A673 (cell line): ENCODE measurements around the gene GRP. TPM values are rescaled to one million over a fixed set of nuclear protein-coding genes. Genes with fewer than 3 reads are reported as not detected.

Experiments
- BruUV-seq: library from RNA; stranded (reverse); fragments of 400-500 nt; replicated peaks from 2 replicates; lab custom pipeline; 2021; lab: Mats Ljungman, UMichigan
- CTCF ChIA-PET: fragments of 300-600 bp; sonication (Branson Sonifier 250); formaldehyde crosslinking; loops from one replicate; lab custom pipeline; 2022; ENCODE audit warnings: antibody characterized with exemption; lab: Charles Lee
- POLR2A ChIA-PET: fragments of 300-600 bp; sonication (Branson Sonifier 250); formaldehyde crosslinking; loops from one replicate; lab custom pipeline; 2022; ENCODE audit warnings: antibody characterized with exemption; ENCODE audit not compliant: low non-redundant PET; lab: Charles Lee
- DNase-seq: peaks from one replicate; pipeline ENCODE4 v3.0.0-alpha.2; 2015; ENCODE audit warnings: low spot score
- H3K27ac ChIP-seq: fragments of 200-600 bp; sonication (generic); 2 replicates; pipeline ENCODE4 v1.5.1; 2016; ENCODE audit warnings: mixed run types, low read depth, mild to moderate bottlenecking, mixed read lengths, antibody characterized with exemption, low read length; ENCODE audit not compliant: poor library complexity, severe bottlenecking
- H3K27me3 ChIP-seq: fragments of 200-600 bp; sonication (generic); replicated peaks from 2 replicates; pipeline ENCODE4 v1.6.1; 2017; ENCODE audit warnings: mixed run types, low read depth, mild to moderate bottlenecking, mixed read lengths, antibody characterized with exemption, low read length; ENCODE audit not compliant: insufficient read depth, poor library complexity
- H3K36me3 ChIP-seq: fragments of 200-600 bp; sonication (generic); 2 replicates; pipeline ENCODE4 v1.6.1; 2016; ENCODE audit warnings: mixed run types, mild to moderate bottlenecking, mixed read lengths, antibody characterized with exemption, low read length; ENCODE audit not compliant: insufficient read depth, poor library complexity, severe bottlenecking
- H3K4me1 ChIP-seq: fragments of 200-600 bp; sonication (generic); 2 replicates; pipeline ENCODE4 v1.6.1; 2017; ENCODE audit warnings: mixed run types, mild to moderate bottlenecking, mixed read lengths, antibody characterized with exemption, low read length; ENCODE audit not compliant: insufficient read depth, poor library complexity, severe bottlenecking
- H3K4me3 ChIP-seq: fragments of 200-600 bp; sonication (generic); 2 replicates; pipeline ENCODE4 v1.5.1; 2016; ENCODE audit warnings: low read depth, mixed run types, mild to moderate bottlenecking, mixed read lengths, low read length; ENCODE audit not compliant: poor library complexity, severe bottlenecking
- H3K9me3 ChIP-seq: fragments of 200-600 bp; sonication (generic); 2 replicates; pipeline ENCODE4 v1.6.1; 2016; ENCODE audit warnings: mixed run types, low read depth, mild to moderate bottlenecking, mixed read lengths, antibody characterized with exemption, low read length; ENCODE audit not compliant: poor library complexity, severe bottlenecking
- EZH2 ChIP-seq: fragments of 200-600 bp; sonication (generic); IDR thresholded peaks from 2 replicates; pipeline ENCODE4 v1.6.1; 2017; ENCODE audit warnings: borderline replicate concordance, low read depth, mild to moderate bottlenecking, mixed read lengths, antibody characterized with exemption, low read length; ENCODE audit not compliant: poor library complexity, severe bottlenecking
- intact Hi-C: fragments of 100-400 bp; cut with micrococcal nuclease; formaldehyde crosslinking; loops from one replicate; pipeline ENCODE4 v1.10.0; 2022; ENCODE audit not compliant: unreplicated experiment
- total RNA-seq: library from RNA; stranded (reverse); gene quantifications from 2 replicates; pipeline ENCODE4 v1.2.3, GENCODE V29; 2021
- TF ChIP-seq, protein P1 (sequence below): fragments of 300-800, 200-600 bp; sonication (generic); conservative IDR thresholded peaks from 2 replicates; pipeline ENCODE4 v1.5.1; 2017; ENCODE audit warnings: low read depth, mild to moderate bottlenecking, antibody characterized with exemption, low read length, moderate library complexity, mixed read lengths

Gene GRP
- total RNA-seq, 1 experiment from 2014 or later: 346 TPM

DNA sequence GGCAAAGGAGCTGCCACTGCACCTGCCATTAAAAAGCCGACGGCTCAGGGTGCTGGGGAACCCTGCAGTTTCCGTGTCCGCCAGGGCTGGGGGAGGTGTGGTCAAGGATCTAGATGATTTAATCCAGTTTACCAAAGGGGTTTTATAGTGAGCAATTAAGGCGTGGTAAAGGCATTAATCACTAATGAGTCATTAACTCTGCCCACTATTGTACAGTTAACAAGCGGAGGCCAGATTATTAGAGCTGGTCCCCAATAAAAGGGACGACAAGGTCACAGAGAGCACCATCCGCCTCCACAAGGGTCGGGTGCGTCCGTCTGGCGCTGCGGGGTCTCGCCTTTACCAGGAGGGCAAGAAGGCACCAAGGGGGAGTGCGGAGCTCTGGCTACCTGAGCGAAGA, 43.7 kb downstream of the GRP start:
- CTCF ChIA-PET: interaction anchor here (1.0 kb wide), 1 partner anchor 10 kb away, joined by 5 read pairs; the partner anchor contains the start of gene RAX
- intact Hi-C loops: no loop called here
- no peak for DNase-seq
- no peak for TF ChIP-seq EZH2
- TF ChIP-seq, protein P1, sequence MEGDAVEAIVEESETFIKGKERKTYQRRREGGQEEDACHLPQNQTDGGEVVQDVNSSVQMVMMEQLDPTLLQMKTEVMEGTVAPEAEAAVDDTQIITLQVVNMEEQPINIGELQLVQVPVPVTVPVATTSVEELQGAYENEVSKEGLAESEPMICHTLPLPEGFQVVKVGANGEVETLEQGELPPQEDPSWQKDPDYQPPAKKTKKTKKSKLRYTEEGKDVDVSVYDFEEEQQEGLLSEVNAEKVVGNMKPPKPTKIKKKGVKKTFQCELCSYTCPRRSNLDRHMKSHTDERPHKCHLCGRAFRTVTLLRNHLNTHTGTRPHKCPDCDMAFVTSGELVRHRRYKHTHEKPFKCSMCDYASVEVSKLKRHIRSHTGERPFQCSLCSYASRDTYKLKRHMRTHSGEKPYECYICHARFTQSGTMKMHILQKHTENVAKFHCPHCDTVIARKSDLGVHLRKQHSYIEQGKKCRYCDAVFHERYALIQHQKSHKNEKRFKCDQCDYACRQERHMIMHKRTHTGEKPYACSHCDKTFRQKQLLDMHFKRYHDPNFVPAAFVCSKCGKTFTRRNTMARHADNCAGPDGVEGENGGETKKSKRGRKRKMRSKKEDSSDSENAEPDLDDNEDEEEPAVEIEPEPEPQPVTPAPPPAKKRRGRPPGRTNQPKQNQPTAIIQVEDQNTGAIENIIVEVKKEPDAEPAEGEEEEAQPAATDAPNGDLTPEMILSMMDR: no peak
- no peak overlapping the region for H3K4me3 ChIP-seq
- no peak overlapping the region for H3K27ac ChIP-seq
- BruUV-seq: no TSS peak
- H3K4me1 ChIP-seq: peaks cover 35% of the 10 kb centered on the region
- H3K27me3 ChIP-seq: peaks cover 10% of the 10 kb centered on the region
- no peaks in the 10 kb centered on the region for H3K9me3 ChIP-seq
- POLR2A ChIA-PET: no interaction called here
- peaks cover 3% of the 10 kb centered on the region for H3K36me3 ChIP-seq

DNA sequence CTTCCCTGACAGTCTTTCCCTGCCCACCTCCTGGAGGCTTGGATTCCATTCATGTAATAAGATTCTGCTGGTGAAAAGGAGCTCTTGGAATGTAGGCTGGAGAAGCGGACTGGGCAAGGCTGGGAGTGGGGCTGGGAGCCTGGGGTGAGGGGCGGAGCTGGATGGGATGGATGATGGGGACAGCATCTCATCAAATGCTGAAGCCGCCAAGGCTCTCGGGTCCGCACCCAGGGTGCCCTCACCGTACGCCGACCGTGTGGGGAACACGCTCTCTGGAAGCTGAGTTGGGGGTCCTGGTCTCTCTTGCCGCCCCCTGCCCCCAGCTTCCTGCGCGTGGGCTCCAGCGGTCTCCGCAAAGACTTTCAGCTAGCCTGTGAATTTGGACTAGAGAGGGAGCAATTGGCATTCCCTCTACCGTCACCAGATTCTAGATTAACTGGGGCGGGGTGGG, 44.2 kb downstream of the GRP start:
- no peak for DNase-seq

DNA sequence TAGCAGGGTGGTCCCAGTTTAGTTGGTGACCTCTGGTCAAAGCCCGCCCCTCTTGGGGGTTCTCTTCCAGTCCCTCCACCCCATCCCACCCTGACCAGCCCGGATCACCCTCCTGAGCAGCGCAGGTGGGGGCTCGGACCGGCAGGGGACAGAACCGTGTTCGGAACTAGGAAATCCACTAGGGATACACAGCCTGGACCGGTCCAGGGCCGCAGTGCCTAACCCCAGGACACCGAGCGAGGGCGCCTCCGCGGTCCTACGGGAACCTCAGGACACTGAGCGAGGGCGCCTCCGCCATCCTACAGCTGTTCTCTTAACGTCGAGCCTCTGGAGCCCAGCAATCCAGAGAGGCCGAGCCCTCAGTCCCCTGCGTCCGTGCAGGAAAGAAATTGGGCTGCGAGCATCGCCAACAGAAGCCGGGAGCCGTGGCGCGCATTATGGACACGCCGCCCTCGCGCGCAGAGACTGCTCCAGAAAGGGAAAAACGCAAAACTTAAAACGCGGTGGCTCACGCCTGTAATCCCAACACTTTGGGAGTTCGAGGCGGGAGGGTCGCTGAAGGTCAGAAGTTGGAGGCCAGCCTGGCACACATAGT, 44.8 kb downstream of the GRP start:
- peaks cover 5% of the 10 kb centered on the region for H3K36me3 ChIP-seq
- DNase-seq: no peak
- TF ChIP-seq EZH2: no peak
- TF ChIP-seq, protein P1: 0 out of 2 replicates have a peak, but pooled peaks have one; percentile 13
- H3K4me3 ChIP-seq: peak overlapping the region; percentile 62
- BruUV-seq: no TSS peak
- ChIA-PET CTCF (interaction anchor here (0.8 to 1.0 kb wide), 3 partner anchors 9 to 137 kb away, joined by 3 to 5 read pairs (median 4); partner anchors contain the start of gene RAX), POLR2A (no interaction called here)
- H3K27ac ChIP-seq: no peak overlapping the region
- intact Hi-C loops: no loop called here
- no peaks in the 10 kb centered on the region for H3K9me3 ChIP-seq
- H3K27me3 ChIP-seq: peaks cover 10% of the 10 kb centered on the region
- peaks cover 40% of the 10 kb centered on the region for H3K4me1 ChIP-seq

More for the DNA sequence above, 44.2 kb downstream of the GRP start:
- no TSS peak for BruUV-seq
- TF ChIP-seq, protein P1: no peak
- no peak for TF ChIP-seq EZH2
- Histone ChIP-seq H3K36me3 (peaks cover 5% of the 10 kb centered on the region), H3K27ac (no peak overlapping the region), H3K27me3 (peaks cover 10% of the 10 kb centered on the region), H3K9me3 (no peaks in the 10 kb centered on the region), H3K4me1 (peaks cover 37% of the 10 kb centered on the region), H3K4me3 (peak overlapping the region; percentile 62)
- intact Hi-C loops: no loop called here
- ChIA-PET POLR2A (no interaction called here), CTCF (interaction anchor here (1.0 kb wide), 1 partner anchor 9 kb away, joined by 5 read pairs; the partner anchor contains the start of gene RAX)
